K562 (cell line): ENCODE results near the gene POLA1.

ENCODE experiments used
- ARID1B ChIP-seq: fragments of 450-650 bp; IDR thresholded peaks from 2 replicates; pipeline ENCODE4 v1.6.1; 2016; ENCODE audit warnings: antibody characterized with exemption, mild to moderate bottlenecking, inconsistent platforms
- CHD1 ChIP-seq: fragments of 200-600 bp; sonication (generic); IDR thresholded peaks from one replicate; pipeline ENCODE4 v1.6.1; 2012; ENCODE audit warnings: mild to moderate bottlenecking, moderate library complexity, low read length, inconsistent platforms
- CTCF ChIP-seq, 3 experiments: IDR thresholded peaks in 2 of 3; conservative IDR thresholded peaks in 1 of 3; 2 replicates each; pipeline ENCODE4 v1.5.1; 2011 to 2012; ENCODE audit warnings: low read length in 3 of 3, mild to moderate bottlenecking in 3 of 3, control low read depth in 2 of 3, improper control_type of control experiment in 1 of 3, inconsistent platforms in 1 of 3, low read depth in 1 of 3, mixed read lengths in 1 of 3, moderate library complexity in 1 of 3; ENCODE audit not compliant: insufficient read depth in 2 of 3
- EHMT2 ChIP-seq: fragments of 450-650 bp; IDR thresholded peaks from 2 replicates; pipeline ENCODE4 v1.6.1; 2018; ENCODE audit warnings: antibody characterized with exemption
- ESRRA ChIP-seq: fragments of 450-650 bp; IDR thresholded peaks from 2 replicates; pipeline ENCODE4 v1.6.1; 2014; ENCODE audit warnings: low read depth, mild to moderate bottlenecking, moderate library complexity, borderline replicate concordance
- MTA3 ChIP-seq: fragments of 450-650 bp; formaldehyde crosslinking; IDR thresholded peaks from 2 replicates; pipeline ENCODE4 v1.6.1; 2017; ENCODE audit warnings: mild to moderate bottlenecking, borderline replicate concordance
- SAP30 ChIP-seq: fragments of 200-600 bp; sonication (generic); IDR thresholded peaks from 2 replicates; pipeline ENCODE4 v1.6.1; 2012; ENCODE audit warnings: borderline replicate concordance, low read depth, mild to moderate bottlenecking, moderate library complexity, low read length, control low read depth, inconsistent platforms; ENCODE audit not compliant: insufficient read depth, poor library complexity, severe bottlenecking
- ZNF561 ChIP-seq: fragments of 450-650 bp; formaldehyde crosslinking; conservative IDR thresholded peaks from 2 replicates; pipeline ENCODE4 v1.4.0; 2020; ENCODE audit warnings: mild to moderate bottlenecking, moderate library complexity

GRCh38 chrX:24851289-24851688 is 157.6 kb downstream of the POLA1 start:
- no peak for TF ChIP-seq SAP30
- no peak for TF ChIP-seq CHD1
- TF ChIP-seq MTA3: no peak
- TF ChIP-seq ZNF561 (CRISPR knock-in tag): no peak
- no peak for TF ChIP-seq ESRRA
- TF ChIP-seq EHMT2: no peak
- TF ChIP-seq CTCF (IDR thresholded peaks at IDR 0.05 in 2 of 3, conservative IDR thresholded peaks at IDR 0.05 in 1 of 3; ENCODE audit: insufficient read depth in 2 of 3, low read depth in 1 of 3, low read length in 3 of 3): no peak
- no peak for TF ChIP-seq ARID1B
